Medulla oblongata (tissue), 1 donor: ENCODE data around the gene DR1.
"Not testable (repeated sequence)": the region's sequence is repeated elsewhere in the genome, so short reads cannot be mapped to it uniquely, and the experiment has no call there.

ENCODE experiments used
- DNase-seq: peaks from one replicate; pipeline ENCODE4 v3.0.0-alpha.2; 2015; ENCODE audit errors: extremely low spot score

Gene DR1

GRCh38 chr1:93386268-93386667, 40.6 kb downstream of the DR1 start:
- not testable (repeated sequence) for DNase-seq

- DNase-seq = no peak
Measured at GRCh38 chr1:93394514-93394913, 48.8 kb downstream of the DR1 start.

DNA sequence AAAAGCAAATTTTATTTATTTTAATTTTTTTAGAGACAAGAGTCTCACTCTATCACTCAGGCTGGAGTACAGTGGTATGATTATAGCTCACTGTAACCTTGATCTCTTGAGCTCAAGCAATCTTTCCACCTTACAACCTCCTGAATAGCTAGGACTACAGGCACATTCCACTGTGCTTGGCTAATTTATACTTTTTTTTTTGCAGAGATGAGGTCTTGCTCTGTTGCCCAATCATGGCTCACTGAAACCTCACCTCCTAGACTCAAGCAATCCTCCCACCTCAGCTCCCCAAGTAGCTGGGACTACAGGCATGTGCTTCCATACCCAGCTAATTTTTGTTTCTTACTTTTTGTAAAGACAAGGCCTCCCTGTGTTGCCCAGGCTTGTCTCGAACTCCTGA, 49.5 kb downstream of the DR1 start:
- DNase-seq = no peak

DNA sequence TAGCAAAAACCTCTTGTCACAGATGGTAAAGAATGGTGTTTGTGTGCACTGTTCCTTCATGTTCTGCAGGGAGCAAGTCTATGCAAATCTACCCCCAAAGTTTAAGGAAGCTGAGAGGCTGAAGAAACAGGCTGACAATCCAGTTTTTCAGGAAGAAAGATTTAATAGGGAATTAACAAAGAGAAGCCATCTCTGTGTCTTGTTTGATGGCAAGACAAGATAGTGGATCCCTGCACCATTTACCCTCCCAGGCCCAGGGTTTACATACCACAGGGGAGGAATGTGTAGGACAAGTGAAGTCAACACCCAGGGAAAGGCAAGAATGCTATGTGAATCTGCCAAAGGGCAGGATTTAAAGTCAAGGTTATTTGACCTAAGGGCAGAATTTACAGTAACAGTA, 54.1 kb downstream of the DR1 start:
- DNase-seq = no peak

DNA sequence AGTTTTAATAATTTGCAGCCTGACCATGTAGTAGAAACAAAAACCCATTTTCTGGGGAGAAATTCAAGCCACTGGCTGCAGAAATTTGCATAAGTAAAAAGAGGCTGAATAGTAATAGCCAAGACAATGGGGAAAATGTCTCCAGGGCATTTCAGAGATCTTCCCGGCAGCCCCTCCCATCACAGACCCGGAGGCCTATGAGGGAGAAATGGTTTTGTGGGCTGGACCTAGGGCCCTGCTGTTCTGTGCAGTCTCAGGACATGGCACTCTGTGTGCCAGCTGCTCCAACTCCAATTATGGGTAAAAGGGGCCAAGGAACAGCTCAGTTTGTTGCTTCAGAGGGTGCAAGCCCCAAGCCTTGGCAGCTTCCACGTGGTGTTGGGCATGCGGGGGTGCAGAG, 62.5 kb downstream of the DR1 start:
- no peak for DNase-seq

DNA sequence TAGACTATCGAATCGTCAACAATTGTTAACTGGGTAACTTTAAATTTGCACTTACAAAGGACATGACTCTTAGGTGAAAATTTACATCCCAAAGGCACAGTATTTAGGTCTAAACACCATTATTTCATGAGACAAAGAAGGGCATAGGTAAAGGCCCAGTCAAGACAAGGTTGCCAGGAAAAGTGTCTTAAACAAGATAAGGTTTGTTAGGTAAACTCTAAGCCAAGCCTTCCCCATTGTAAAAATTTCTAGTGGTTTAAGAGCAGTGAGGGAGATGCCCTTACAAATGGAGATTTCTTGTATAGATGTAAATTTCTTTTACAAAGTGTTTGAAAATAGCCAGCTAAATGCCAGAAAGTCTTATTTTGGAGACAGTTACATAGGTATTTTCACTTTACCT, 65.3 kb downstream of the DR1 start:
- DNase-seq = no peak

DNA sequence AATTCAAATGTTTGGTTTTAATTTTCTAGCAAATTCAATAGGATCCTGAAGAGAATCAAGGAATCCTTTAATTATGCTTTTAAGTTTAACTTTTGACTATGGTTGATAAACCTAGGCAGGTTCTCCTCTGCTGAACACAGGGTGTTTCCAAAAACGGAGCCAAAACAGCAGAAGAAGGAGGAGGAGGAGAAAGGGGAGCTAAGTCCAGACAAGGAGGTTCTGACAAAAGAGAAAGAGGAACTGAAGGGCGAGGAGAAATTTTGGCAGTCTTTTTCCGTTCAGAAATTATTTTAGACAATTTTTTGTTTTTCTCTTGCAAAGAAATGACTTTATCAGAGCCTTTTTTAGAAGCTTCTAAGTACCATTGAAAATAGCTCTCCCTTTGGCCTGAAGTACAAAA, 69.0 kb downstream of the DR1 start:
- peak; percentile 25 for DNase-seq

GRCh38 chr1:93415296-93415695, 69.6 kb downstream of the DR1 start:
- no peak for DNase-seq

DNA sequence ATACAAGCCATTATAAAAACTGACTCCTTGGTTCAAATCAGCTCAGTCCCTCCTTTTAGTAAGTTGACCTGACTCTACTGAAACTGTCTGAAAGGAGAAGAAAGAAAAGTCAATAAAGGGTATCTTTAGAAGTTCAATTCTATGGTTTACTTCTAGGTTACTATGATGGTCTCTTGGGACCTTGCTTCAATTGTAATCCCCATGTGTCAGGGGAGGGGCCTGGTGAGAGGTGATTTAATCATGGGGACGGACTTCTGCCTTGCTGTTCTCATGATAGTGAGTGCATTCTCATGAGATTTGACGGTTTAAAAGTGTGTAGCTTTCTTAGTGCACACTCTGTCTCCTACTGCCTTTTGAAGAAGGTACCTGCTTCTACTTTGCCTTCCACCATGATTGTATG, 70.5 kb downstream of the DR1 start:
- no peak for DNase-seq
